ENCODE data around the gene ANO6.
A peak's percentile ranks its signal among the peaks of the same experiment; 100 is the strongest.
"Not testable (repeated sequence)": the region's sequence is repeated elsewhere in the genome, so short reads cannot be mapped to it uniquely, and the experiment has no call there.

Gene ANO6

DNA sequence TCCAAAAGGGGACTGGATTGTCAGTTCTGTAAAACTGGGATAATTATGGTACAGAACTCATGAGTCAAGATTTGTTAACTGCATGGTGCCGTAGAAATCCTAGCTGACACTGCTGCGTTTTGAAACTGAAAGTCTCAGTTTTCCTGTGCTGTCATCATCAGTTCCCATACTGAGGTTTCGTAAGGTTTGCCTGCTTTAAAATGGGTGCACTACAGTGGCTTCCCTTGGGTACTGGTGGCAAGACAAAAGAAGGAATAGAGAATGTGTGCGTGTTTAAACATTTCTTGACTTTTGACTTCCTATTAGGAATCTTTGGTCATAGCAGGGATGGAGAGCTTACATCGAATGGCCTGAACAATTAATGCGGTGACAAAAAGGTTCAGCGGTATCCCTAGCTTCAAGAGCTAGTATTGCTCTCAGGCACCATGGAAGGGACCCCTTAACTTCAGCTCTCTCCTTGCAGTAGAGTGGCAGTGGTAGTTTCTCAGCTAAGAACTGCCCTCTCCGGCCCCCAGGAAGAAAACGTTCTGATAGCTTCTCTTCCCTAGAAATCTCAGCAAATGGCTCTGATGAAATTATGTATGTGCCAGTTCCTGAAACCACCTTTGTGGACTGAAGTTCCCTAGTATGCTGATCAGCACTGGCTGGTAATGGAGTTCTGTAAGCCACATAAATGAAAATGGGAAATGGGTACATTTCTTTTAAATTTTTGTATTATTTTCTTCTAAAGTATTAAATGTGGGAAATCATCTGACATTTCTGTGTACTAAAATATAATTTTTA, 28.9 kb downstream of the ANO6 start:
- DNase-seq = no peak

DNA sequence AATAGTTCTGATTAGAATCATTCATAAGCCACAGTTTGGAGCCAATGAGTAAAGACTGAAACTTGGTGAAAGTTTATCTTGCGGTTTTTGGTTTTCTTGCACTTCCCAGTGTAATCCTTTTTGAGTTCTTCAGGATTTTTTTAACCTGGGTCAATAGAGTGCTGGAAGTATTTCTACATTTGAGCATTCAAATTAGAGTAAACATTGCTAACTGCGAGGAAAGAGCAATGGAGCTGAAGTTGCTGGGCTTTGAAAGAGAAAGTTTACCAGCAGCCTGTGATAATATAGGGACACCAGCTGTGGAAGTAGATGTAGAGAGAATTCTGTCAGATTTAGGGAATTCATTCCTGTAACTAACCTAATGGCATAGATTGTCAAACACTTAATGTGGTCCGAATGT, 30.3 kb downstream of the ANO6 start:
- no peak for DNase-seq

DNA sequence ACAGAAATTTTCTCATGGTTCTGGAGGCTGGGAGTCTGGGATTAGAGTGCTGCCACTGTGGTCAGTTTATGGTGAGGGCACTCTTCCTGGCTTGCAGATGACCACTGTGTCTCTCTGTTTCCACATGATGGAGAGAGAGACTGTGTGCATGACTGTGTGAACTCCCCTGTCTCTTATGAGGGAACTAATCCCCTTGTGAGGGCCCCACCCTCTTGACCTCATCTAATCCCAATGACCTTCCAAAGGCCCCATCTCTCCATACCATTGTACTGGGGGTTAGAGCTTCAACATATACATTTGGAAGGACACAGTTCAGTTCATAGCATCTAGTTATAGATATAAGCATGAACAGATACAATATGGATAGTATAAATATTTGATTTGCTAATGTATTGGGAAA, 31.7 kb downstream of the ANO6 start:
- no peak for DNase-seq

DNA sequence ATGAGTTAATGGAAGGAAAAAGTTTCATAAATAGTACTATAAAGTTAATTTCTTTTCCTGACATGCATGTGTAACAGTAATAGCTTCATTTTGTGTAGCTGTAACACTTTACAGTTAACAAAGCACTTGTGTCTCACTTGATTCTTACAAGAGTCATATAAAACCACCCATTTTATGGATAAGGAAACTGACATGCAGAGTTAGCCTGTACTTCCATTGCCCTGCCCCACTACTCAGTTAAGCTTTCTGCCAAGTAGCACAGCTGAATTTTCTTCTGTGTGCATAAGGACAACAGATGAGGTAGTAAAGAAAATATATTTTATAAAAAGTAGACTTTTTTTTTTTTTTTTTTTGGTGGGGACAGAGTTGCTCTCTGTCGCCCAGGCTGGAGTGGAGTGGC, 32.2 kb downstream of the ANO6 start:
- DNase-seq = no peak

DNA sequence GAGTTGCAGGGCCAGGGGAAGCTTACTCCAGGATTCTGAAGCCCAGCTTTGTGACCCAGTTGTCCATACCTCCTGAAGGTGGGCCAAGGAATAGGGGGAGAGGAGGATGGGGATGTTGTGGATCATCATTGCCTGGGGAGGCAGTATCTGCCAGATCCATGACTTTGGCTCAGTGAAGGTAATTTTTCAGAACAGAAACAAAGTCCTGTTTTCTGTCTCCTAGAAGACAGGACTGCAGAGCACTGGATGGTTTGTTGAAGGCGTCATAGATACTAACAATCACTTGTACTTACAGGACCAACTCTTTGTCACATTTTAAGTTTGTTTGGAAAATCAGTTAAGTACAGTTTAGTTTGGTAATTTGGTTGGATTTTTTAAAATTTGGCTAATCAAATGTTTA, 38.4 kb downstream of the ANO6 start:
- DNase-seq = no peak

DNA sequence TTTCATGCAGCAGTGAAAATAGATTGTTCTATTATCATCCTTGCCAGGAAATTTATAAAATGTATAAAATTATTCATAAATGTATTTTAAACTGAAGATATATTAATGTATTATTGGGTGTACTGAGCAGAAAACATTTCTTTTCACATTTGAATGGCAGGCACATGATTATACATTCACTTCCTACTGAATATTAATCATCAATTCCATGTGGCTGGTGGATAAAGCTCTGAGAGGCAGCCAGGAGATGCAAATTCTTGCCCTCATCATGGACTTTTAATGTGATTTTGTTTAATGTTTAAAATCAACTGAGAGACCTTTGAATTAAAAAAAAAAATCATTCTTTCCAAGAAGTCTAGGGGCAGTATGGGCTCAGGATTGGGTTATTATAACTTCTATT, 40.8 kb downstream of the ANO6 start:
- DNase-seq = no peak

DNA sequence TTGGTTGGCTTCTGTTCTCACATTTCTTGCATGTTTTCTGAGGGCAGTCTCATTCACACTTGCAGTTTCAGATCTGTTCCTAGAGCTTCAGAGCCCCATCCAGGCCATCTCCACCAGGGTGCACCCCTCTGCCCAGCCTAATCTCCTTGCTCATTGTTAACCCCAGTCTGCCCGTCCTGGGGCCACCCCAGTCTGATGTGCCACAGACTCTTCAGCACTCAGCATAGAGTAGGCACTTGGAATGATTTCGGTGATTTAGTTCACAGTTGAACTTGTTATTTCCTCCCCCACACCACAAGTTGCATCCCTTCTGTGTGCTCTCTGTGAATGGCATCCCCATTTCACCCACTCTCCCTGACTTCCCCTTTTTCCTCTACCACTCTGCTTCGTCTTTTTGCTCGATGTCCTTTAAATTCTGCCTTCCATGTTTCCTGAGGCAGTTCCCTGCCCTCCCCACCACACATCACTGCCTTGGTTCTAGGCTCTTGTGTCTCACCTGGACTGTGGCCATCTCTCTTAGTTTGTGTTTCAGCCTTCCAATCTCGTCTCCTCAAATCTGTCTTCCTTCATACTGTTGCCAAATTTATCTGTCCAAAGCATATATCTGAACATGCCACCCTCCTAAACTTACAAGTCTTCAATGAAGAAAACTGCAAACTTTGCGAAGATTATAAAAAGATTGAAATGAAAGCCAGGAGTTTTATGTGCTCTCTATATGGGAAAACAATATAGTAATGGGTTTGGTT, 41.5 kb downstream of the ANO6 start:
- DNase-seq = no peak

DNA sequence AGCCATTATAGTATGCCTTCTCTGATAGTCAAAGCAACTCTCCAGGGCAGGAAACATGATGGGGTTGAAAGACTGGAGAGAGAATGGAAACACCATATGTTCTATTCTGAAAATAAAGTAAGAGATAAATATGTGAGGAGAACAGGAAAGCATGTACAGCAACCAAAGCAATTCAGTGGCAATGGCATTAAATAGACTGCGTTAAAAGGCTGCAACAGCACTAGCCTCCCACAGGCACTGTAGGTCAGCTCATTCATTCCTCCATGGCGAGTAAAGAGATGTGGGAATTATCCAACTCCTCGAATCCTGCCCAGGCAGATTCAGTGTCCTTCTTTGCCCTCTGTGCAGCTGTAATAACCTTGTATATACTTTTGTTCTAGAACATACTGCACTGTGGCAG, 43.8 kb downstream of the ANO6 start:
- no peak for DNase-seq

DNA sequence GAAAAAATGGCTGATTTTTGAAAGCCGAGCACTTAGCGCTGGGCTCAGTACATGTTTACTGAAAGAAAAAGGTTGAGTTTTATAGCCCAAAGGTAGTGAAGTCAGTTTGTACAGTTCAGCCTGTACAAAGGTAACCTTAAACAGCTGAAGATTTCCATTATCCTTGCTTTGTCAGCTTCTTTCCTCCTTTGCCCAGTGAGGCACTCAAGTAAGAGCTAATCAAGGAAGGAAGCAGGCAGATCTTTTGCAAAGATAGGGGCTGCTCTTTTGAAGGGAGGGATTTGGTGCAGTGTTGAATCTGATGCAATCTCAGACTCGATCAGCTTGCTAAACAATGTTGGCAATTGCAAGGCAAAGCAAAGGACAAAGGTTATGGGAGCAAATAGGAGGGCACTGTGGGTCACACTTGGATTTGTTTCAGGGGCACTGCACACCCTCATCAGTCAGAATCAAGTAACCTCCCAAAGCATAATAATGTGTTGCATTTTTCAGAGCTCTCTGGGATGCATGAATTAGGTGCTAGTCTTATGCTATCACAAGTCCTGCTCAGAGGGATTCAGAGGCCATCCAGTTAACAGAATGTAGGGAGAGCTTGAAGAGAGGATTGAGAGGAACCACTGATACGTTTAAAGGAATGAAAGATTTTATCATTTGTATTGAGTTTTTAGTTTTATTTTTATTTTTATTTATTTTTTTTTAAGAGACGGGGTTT, 44.4 kb downstream of the ANO6 start:
- DNase-seq = no peak

DNA sequence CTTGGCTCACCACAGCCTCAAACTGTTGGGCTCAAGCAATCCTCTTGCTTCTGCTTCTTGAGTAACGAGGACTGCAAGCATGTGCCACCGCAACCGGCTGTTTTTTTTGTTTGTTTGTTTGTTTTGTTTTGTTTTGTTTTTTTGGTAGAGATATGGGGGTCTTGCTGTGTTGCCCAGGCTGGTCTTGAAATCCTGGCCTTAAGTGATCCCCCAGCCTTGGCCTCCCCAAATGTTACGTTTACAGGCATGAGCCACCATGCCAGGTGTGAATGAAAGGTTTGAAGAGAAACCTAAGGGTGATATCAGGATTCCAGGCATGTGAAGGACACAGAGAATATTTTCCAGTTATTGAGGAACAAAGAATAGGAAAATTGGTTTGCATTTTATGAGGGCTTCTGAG, 45.0 kb downstream of the ANO6 start:
- no peak for DNase-seq

DNA sequence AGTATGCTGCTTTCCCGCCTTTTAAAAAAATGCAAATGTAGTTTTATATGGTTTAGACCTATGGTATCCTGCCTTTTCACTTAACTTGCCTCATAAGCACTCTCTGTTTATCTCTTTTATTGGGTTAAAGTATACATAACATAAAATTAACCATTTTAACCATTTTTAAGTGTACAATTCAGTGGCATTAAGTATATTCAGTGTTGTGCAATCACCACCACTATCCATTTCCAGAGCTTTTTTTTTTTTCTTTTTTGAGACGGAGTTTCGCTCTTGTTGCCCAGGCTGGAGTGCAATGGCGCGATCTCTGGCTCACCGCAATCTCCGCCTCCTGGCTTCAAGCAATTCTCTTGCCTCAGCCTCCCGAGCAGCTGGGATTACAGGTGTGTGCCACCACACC, 46.3 kb downstream of the ANO6 start:
- not testable (repeated sequence) for DNase-seq

DNA sequence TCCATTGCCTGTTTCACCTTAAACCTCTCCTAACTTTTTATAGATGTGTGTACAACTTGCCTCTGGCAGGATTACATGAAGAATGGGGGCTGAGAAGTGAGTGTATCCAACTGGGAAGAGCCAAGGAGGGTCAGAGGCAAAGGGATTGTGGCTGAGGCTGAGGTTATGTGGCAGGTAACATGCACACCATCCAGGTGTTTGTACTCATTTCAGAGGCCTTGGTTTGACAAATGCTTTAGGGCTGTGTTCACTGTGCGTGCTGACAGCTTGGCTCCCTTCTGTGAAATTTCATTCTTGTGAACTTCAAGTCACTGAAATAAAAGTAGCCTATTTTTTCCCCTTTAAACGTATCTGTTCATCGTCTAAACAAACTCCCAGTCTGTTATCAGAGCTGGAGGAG, 47.7 kb downstream of the ANO6 start:
- no peak for DNase-seq

DNA sequence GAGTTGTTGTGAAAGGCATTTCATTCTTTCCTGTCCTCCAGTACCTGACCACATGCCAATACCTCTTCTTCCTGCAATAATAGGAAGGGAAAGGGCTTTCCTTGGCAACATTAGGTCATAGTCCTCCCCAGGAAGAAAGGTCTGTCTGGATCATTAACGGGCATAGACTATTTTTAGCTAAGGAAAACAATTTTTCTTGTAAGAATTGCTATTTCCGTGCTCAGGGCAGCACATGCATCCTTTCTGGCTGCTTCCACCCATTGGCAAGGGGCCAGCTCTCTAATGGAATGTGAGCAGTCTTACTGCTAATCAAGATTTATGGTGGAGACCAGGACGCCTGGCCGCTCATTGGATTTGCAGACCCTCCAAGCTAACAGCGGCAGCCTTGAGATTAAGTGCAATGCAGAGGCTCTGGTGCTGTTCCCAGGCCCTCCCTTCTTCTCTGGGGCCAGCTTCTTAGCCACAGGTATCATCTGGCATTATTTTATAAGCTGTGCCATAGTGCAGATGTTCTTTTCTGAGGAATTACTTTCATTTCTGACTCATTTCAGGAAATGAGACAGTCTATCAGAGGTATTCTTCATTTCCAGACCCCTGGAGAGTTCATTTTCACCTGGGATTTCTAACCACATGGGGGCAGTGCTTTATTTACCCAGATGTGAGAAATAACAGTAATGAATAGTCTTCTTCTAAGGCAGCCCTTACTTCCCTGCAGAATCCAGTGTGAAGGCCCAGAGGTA, 52.9 kb downstream of the ANO6 start:
- DNase-seq = peak; percentile 4

DNA sequence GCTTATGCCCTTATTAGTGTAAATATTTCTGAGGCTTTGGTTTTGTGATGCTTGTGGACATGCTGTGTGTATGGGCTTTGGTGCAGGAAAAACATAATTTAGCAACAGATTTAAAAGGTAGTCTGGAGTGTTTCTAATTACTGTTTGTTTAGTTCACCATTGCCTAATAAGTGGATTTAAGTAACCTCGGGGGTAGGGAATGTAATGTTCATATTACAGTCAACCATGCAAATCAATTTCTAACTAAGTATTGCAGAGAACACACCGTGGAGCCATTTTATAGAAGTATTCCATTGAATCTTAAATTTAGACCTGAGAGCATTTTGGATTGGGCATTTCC, 53.5 kb downstream of the ANO6 start:
- DNase-seq = no peak

DNA sequence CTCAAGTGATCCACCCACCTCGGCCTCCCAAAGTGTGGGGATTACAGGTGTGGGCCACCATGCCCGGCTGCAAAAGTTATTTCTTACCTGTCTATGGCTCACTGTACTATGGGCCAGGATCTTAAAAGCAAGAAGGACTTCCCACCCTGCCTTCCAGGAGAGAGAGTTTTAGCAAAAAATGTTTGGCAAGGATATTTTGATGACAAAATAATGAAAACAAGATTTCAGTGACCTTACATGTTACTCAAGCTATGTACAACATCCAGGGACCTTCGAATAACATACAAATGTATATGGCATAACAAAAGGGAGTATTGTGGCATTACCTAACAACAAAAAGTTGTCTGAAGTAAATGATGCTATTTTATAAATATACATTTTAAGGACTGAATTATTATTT, 55.1 kb downstream of the ANO6 start:
- DNase-seq = no peak

DNA sequence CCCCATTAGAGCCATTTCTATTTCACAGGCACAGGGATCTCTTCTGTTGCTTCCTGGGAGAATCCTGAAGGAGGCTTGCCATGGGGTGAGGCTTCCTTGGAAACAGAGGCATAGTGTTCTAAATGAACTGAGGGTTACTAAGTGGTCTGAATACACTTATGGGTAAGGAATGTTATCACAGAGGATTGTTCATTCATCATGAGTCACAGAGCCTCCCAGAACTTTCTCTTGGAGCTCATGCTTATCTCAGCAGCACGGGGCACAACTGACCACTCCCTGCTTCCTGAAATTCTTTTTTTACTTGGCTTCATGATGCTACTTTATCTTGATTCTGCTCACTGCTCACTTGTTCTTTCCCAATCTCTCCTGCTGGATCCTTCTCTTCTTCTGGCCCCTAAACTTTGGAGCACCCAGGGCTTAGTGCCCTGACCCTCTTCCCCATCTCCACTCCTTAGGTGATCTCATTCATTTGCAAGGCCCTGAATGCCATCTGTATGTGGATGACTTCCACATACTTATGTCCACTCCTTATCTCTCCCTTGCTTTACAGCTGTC, 57.9 kb downstream of the ANO6 start:
- DNase-seq = no peak

DNA sequence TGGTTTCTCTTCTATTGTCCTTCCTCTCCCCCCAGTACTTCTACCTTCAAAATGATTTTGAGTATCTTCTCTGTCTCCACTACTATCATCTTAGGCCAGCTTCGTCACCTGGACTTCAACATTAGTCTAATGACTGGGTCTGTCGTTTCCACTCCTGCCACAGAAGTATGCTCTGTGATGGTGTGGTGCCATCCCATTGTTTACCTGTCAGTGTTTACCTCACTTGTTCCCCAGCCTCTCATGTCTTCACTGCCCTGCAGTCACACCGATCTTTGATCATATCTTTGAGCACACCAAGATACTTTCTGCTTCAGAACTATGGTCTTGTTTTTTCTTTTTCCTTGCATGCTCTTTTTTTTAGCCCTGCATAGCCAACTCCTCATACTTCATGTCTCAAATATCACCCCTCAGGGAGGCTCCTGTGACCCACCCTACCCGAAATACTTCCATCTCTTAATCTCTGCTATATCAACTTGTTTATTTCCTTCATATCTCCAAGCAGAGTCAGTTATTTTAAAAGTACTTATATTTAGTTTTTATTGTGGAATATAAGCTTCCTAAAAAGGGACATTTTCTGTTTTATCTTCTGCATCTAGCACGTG, 60.4 kb downstream of the ANO6 start:
- DNase-seq = no peak

DNA sequence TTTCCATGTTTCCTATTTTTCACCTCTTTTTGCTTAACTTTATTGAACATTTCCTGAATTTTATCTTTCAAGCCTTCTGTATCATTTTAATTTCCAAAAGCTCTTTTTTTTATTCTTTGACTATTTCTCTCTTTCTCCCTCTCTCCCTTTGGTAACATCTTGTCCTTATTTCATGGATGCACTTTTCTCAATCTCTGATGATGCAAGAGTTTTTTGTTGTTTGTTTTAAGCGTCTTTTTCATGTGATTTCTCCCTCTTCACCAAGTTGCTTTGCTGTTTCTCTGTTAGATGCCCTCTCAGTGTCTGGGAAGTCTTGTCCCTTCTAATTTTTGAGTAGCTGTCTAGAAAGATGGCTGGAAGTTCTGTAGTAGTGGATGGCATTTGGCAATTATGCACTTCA, 62.6 kb downstream of the ANO6 start:
- DNase-seq = no peak

DNA sequence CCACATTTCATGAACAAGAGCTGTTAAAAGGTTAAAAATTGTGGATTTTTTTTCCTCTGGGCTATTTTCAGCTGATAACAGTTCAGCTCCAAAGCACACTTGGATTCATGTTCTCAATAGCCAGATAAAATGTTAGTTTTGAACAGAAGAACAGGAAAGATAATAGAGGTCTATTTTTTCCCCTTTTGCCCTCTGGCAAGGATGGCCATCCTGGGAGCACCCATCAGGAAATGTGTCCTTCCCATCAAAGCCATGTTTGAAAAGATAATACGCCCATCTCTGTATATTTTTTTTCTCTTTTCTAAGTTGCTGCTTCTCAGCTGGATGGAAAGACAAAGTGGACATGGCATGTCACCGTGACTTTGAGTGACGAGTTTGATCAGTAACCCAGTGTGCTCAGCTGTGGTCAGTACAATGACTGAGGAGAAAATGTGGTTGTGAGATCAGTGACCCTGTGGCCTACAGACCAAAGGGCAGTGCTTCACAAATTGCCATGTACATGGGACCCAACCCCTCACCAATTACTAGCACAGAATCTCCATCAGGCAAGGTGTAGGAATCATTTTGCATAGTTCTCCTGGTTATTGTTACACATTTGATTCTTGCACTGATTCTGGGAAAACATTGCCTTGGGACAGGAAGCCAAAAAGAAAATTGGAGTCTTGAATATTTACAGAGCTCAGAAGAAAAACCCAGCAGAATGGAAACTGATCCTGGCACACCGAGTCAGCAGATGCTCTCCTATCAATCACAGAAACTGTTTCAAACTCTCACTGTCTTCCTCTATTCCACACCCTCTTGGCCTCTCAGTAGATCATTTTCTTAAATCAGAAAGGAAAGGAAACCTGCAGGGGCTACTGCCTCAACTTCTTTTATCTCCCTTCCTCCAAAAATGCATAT, 64.3 kb downstream of the ANO6 start:
- no peak for DNase-seq

DNA sequence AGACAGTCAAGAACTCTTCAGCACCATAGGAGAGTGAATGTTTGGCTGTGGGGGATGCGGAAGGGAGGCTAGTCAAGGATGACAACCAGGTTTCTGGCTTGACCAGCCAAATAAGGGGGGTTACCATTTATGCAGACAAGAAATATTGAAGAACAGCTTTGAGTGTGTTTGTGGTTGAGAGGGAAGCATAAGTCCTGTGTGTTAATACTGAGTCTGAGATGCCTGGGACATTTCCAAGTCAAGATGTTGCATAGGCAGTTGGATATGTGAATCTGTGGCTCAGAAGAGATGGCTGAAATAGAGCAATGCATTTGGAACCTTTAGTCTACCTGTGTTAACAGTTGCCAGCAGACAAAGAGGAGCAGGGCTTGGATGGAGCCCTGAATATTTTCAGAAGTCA, 66.1 kb downstream of the ANO6 start:
- DNase-seq = no peak

DNA sequence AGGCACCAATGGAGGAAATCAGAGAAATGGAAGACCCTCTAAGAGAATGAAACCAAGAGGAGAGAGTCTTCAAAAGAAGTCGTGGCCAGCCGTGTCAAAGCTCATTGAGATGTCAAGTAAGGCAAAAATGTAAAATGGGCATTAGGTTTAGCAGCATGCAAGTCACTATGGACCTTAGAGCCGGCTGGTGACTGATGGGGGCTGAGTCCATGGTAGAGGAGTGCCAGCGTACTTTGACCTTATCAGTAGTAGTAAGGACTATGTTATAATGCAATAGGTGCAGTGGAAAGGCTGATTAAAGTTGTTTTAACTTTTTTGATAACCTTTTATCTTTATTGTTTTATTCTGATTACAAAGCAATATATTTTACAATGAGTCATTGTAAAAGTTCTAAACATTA, 66.5 kb downstream of the ANO6 start:
- no peak for DNase-seq
